ENCODE measurements around the gene CBX5. TPM values are rescaled to one million over a fixed set of nuclear protein-coding genes. Genes with fewer than 3 reads are reported as not detected.

Gene CBX5
- total RNA-seq, 1 donor from 2014 or later: 219 TPM

GRCh38 chr12:54207539-54208294 is 72.2 kb downstream of the CBX5 start:
- peak overlapping the region; percentile 87 for H3K27ac Mint-ChIP-seq
- peaks cover 5% of the 10 kb centered on the region for H3K27me3 Mint-ChIP-seq (ENCODE audit: low read depth)
- no peaks in the 10 kb centered on the region for H3K36me3 Mint-ChIP-seq
- H3K4me1 Mint-ChIP-seq: peaks cover 28% of the 10 kb centered on the region
- peak; percentile 92 for TF ChIP-seq CTCF (IDR thresholded peaks at IDR 0.05; ENCODE audit: unreplicated experiment)
- H3K4me3 Mint-ChIP-seq: no peak overlapping the region
- H3K9me3 Mint-ChIP-seq: no peaks in the 10 kb centered on the region
- DNase-seq (ENCODE audit: low spot score in 2 of 2, unreplicated experiment in 2 of 2): peak; percentile 64 to 91

- no peak overlapping the region for H3K4me3 Mint-ChIP-seq
- H3K27ac Mint-ChIP-seq: no peak overlapping the region
- TF ChIP-seq CTCF (IDR thresholded peaks at IDR 0.05; ENCODE audit: unreplicated experiment): no peak
- H3K36me3 Mint-ChIP-seq: no peaks in the 10 kb centered on the region
- H3K4me1 Mint-ChIP-seq: peaks cover 26% of the 10 kb centered on the region
- no peak for DNase-seq (ENCODE audit: low spot score in 2 of 2, unreplicated experiment in 2 of 2)
- no peaks in the 10 kb centered on the region for H3K9me3 Mint-ChIP-seq
- H3K27me3 Mint-ChIP-seq (ENCODE audit: low read depth): peaks cover 5% of the 10 kb centered on the region
These were observed 73.1 kb downstream of the CBX5 start for GRCh38 chr12:54206791-54207190.

- Mint-ChIP-seq H3K27me3 (ENCODE audit: low read depth) (peaks cover 5% of the 10 kb centered on the region), H3K4me1 (peaks cover 34% of the 10 kb centered on the region), H3K36me3 (no peaks in the 10 kb centered on the region), H3K4me3 (no peak overlapping the region), H3K27ac (no peak overlapping the region), H3K9me3 (no peaks in the 10 kb centered on the region)
- no peak for TF ChIP-seq CTCF (IDR thresholded peaks at IDR 0.05; ENCODE audit: unreplicated experiment)
- DNase-seq (ENCODE audit: low spot score in 2 of 2, unreplicated experiment in 2 of 2): no peak
These were observed 75.6 kb downstream of the CBX5 start for GRCh38 chr12:54204316-54204715.

- peaks cover 4% of the 10 kb centered on the region for H3K27me3 Mint-ChIP-seq (ENCODE audit: low read depth)
- H3K4me1 Mint-ChIP-seq: peaks cover 44% of the 10 kb centered on the region
- H3K4me3 Mint-ChIP-seq: no peak overlapping the region
- no peak overlapping the region for H3K27ac Mint-ChIP-seq
- no peaks in the 10 kb centered on the region for H3K36me3 Mint-ChIP-seq
- TF ChIP-seq CTCF (IDR thresholded peaks at IDR 0.05; ENCODE audit: unreplicated experiment): peak; percentile 99
- H3K9me3 Mint-ChIP-seq: no peaks in the 10 kb centered on the region
- peak; percentile 55 to 91 for DNase-seq (ENCODE audit: low spot score in 2 of 2, unreplicated experiment in 2 of 2)
These were observed 78.7 kb downstream of the CBX5 start for GRCh38 chr12:54201001-54201794.

GRCh38 chr12:54200412-54200811 is 79.5 kb downstream of the CBX5 start:
- Mint-ChIP-seq H3K4me1 (peaks cover 44% of the 10 kb centered on the region), H3K27me3 (ENCODE audit: low read depth) (peaks cover 2% of the 10 kb centered on the region), H3K36me3 (no peaks in the 10 kb centered on the region), H3K9me3 (no peaks in the 10 kb centered on the region), H3K27ac (no peak overlapping the region), H3K4me3 (no peak overlapping the region)
- TF ChIP-seq CTCF (IDR thresholded peaks at IDR 0.05; ENCODE audit: unreplicated experiment): no peak
- DNase-seq (ENCODE audit: low spot score in 2 of 2, unreplicated experiment in 2 of 2): no peak
